Measurements from ENCODE around the gene MCU. TPM values are rescaled to one million over a fixed set of nuclear protein-coding genes. Genes with fewer than 3 reads are reported as not detected.

The MCU gene
- total RNA-seq, 1 donor from 2014 or later = 44.7 TPM

GRCh38 chr10:72802332-72802731 lies 110.4 kb downstream of the MCU start:
- intact Hi-C loops (cut with DNase I) = no loop called here
- Histone ChIP-seq H3K4me1 (peaks cover 29% of the 10 kb centered on the region), H3K9me3 (no peaks in the 10 kb centered on the region), H3K27ac (no peak overlapping the region), H3K36me3 (no peaks in the 10 kb centered on the region), H3K4me3 (no peak overlapping the region), H3K27me3 (no peaks in the 10 kb centered on the region)
- TF ChIP-seq CTCF (IDR thresholded peaks at IDR 0.05) (no peak), POLR2A (IDR thresholded peaks at IDR 0.05) (no peak), POLR2AphosphoS5 (IDR thresholded peaks at IDR 0.05; ENCODE audit: insufficient read depth in 1 of 2, low read depth in 1 of 2) (no peak)
- DNase-seq (ENCODE audit: extremely low spot score in 2 of 2) = no peak

- Histone ChIP-seq H3K36me3 (no peaks in the 10 kb centered on the region), H3K4me1 (peaks cover 29% of the 10 kb centered on the region), H3K9me3 (no peaks in the 10 kb centered on the region), H3K4me3 (no peak overlapping the region), H3K27me3 (no peaks in the 10 kb centered on the region), H3K27ac (no peak overlapping the region)
- intact Hi-C loops (cut with DNase I) = no loop called here
- TF ChIP-seq CTCF (IDR thresholded peaks at IDR 0.05) (no peak), POLR2A (IDR thresholded peaks at IDR 0.05) (no peak), POLR2AphosphoS5 (IDR thresholded peaks at IDR 0.05; ENCODE audit: insufficient read depth in 1 of 2, low read depth in 1 of 2) (no peak)
- no peak for DNase-seq (ENCODE audit: extremely low spot score in 2 of 2)
Observed at GRCh38 chr10:72802763-72803505, 111.0 kb downstream of the MCU start.

GRCh38 chr10:72808001-72808400 lies 116.1 kb downstream of the MCU start:
- DNase-seq (ENCODE audit: extremely low spot score in 2 of 2) = no peak
- no peaks in the 10 kb centered on the region for H3K27me3 ChIP-seq
- no peaks in the 10 kb centered on the region for H3K9me3 ChIP-seq
- H3K4me3 ChIP-seq = no peak overlapping the region
- intact Hi-C loops (cut with DNase I) = no loop called here
- no peak overlapping the region for H3K27ac ChIP-seq
- H3K36me3 ChIP-seq = no peaks in the 10 kb centered on the region
- H3K4me1 ChIP-seq = no peaks in the 10 kb centered on the region
- TF ChIP-seq POLR2AphosphoS5 (IDR thresholded peaks at IDR 0.05; ENCODE audit: insufficient read depth in 1 of 2, low read depth in 1 of 2) (no peak), POLR2A (IDR thresholded peaks at IDR 0.05) (no peak)

GRCh38 chr10:72809006-72809405 lies 117.1 kb downstream of the MCU start:
- no peaks in the 10 kb centered on the region for H3K36me3 ChIP-seq
- H3K27me3 ChIP-seq = no peaks in the 10 kb centered on the region
- no peak for DNase-seq (ENCODE audit: extremely low spot score in 2 of 2)
- no peaks in the 10 kb centered on the region for H3K9me3 ChIP-seq
- H3K4me3 ChIP-seq = no peak overlapping the region
- intact Hi-C loops (cut with DNase I) = no loop called here
- no peak overlapping the region for H3K27ac ChIP-seq
- TF ChIP-seq CTCF (IDR thresholded peaks at IDR 0.05) (no peak), POLR2AphosphoS5 (IDR thresholded peaks at IDR 0.05; ENCODE audit: insufficient read depth in 1 of 2, low read depth in 1 of 2) (no peak), POLR2A (IDR thresholded peaks at IDR 0.05) (no peak)
- H3K4me1 ChIP-seq = peaks cover 5% of the 10 kb centered on the region

- no peaks in the 10 kb centered on the region for H3K9me3 ChIP-seq
- TF ChIP-seq POLR2AphosphoS5 (IDR thresholded peaks at IDR 0.05; ENCODE audit: insufficient read depth in 1 of 2, low read depth in 1 of 2) = no peak
- no peak for TF ChIP-seq POLR2A (IDR thresholded peaks at IDR 0.05)
- no peak for TF ChIP-seq CTCF (IDR thresholded peaks at IDR 0.05)
- no peak for DNase-seq (ENCODE audit: extremely low spot score in 2 of 2)
- no peak overlapping the region for H3K4me3 ChIP-seq
- intact Hi-C loops (cut with DNase I) = no loop called here
- H3K4me1 ChIP-seq = peaks cover 9% of the 10 kb centered on the region
- no peaks in the 10 kb centered on the region for H3K27me3 ChIP-seq
- H3K27ac ChIP-seq = no peak overlapping the region
- no peaks in the 10 kb centered on the region for H3K36me3 ChIP-seq
Observed at GRCh38 chr10:72810976-72811375, 119.0 kb downstream of the MCU start.
